Neural cell (in vitro differentiated cells): ENCODE results near the gene CRCP. TPM values are rescaled to one million over a fixed set of nuclear protein-coding genes. Genes with fewer than 3 reads are reported as not detected.

Experiments used
- H2AFZ ChIP-seq: fragments of 200-600, 300-800 bp; sonication (generic), shearing (Covaris generic); 2 replicates; pipeline ENCODE4 v1.6.0; 2014; ENCODE audit warnings: low read depth, mild to moderate bottlenecking, antibody characterized with exemption, low read length, moderate library complexity
- H3F3A ChIP-seq: fragments of 200-600 bp; shearing (Covaris generic); 2 replicates; pipeline ENCODE4 v1.6.1; 2016; ENCODE audit warnings: mild to moderate bottlenecking, moderate library complexity, mixed read lengths, antibody characterized with exemption, low read length; ENCODE audit not compliant: insufficient read depth, poor library complexity, severe bottlenecking
- H3K27ac ChIP-seq: fragments of 200-600, 300-800 bp; sonication (generic), shearing (Covaris generic); 2 replicates; pipeline ENCODE4 v1.5.1; 2014; ENCODE audit warnings: mild to moderate bottlenecking, low read length, moderate library complexity
- H3K27me3 ChIP-seq: fragments of 300-800, 200-600 bp; sonication (generic), shearing (Covaris generic); 2 replicates; pipeline ENCODE4 v1.6.0; 2014; ENCODE audit warnings: mild to moderate bottlenecking, low read depth, low read length, moderate library complexity; ENCODE audit not compliant: insufficient read depth
- H3K36me3 ChIP-seq: fragments of 300-800, 200-600 bp; sonication (generic), shearing (Covaris generic); 2 replicates; pipeline ENCODE4 v1.5.1; 2014; ENCODE audit warnings: mild to moderate bottlenecking, antibody characterized with exemption, low read length, moderate library complexity; ENCODE audit not compliant: insufficient read depth
- H3K4me2 ChIP-seq: fragments of 300-800, 200-600 bp; sonication (generic), shearing (Covaris generic); 2 replicates; pipeline ENCODE4 v1.6.0; 2014; ENCODE audit warnings: mild to moderate bottlenecking, low read length
- H3K4me3 ChIP-seq: fragments of 300-800, 200-600 bp; sonication (generic), shearing (Covaris generic); 2 replicates; pipeline ENCODE4 v1.5.1; 2014; ENCODE audit warnings: mild to moderate bottlenecking, low read length, moderate library complexity
- H3K79me2 ChIP-seq: fragments of 200-600 bp; shearing (Covaris generic); replicated peaks from 2 replicates; pipeline ENCODE4 v1.6.0; 2014; ENCODE audit warnings: mild to moderate bottlenecking, low read length, moderate library complexity; ENCODE audit not compliant: insufficient read depth
- H3K9ac ChIP-seq: fragments of 300-800, 200-600 bp; sonication (generic), shearing (Covaris generic); 2 replicates; pipeline ENCODE4 v1.6.1; 2016; ENCODE audit warnings: mild to moderate bottlenecking, low read length, mixed read lengths
- H3K9me2 ChIP-seq: fragments of 200-600 bp; shearing (Covaris generic); 2 replicates; pipeline ENCODE4 v1.6.1; 2016; ENCODE audit warnings: mild to moderate bottlenecking, low read length, mixed read lengths; ENCODE audit not compliant: insufficient read depth
- H3K9me3 ChIP-seq: fragments of 200-600, 300-800 bp; sonication (generic), shearing (Covaris generic); 2 replicates; pipeline ENCODE4 v1.6.1; 2016; ENCODE audit warnings: mild to moderate bottlenecking, mixed run types, low read length, moderate library complexity, mixed read lengths
- H4K20me1 ChIP-seq: fragments of 200-600 bp; shearing (Covaris generic); 2 replicates; pipeline ENCODE4 v1.6.1; 2016; ENCODE audit warnings: mild to moderate bottlenecking, mixed run types; ENCODE audit not compliant: insufficient read depth
- CTCF ChIP-seq: fragments of 450-650 bp; IDR thresholded peaks from 2 replicates; pipeline ENCODE4 v1.5.1; 2014; ENCODE audit warnings: antibody characterized with exemption, mild to moderate bottlenecking, moderate library complexity; ENCODE audit not compliant: poor library complexity, severe bottlenecking
- EP300 ChIP-seq: fragments of 450-650 bp; conservative IDR thresholded peaks from 2 replicates; pipeline ENCODE4 v1.6.1; 2014; ENCODE audit warnings: antibody characterized with exemption, mild to moderate bottlenecking, moderate library complexity; ENCODE audit not compliant: poor library complexity, severe bottlenecking
- EZH2 ChIP-seq: fragments of 200-600, 300-800 bp; shearing (Covaris generic), sonication (generic); IDR thresholded peaks from 2 replicates; pipeline ENCODE4 v1.6.1; 2014; ENCODE audit warnings: antibody characterized with exemption, low read length, borderline replicate concordance, mild to moderate bottlenecking; ENCODE audit not compliant: insufficient read depth, poor library complexity, severe bottlenecking
- MXI1 ChIP-seq: fragments of 450-650 bp; conservative IDR thresholded peaks from 2 replicates; pipeline ENCODE4 v1.6.1; 2014; ENCODE audit warnings: antibody characterized with exemption, mild to moderate bottlenecking; ENCODE audit not compliant: poor library complexity, severe bottlenecking
- POLR2AphosphoS5 ChIP-seq: IDR thresholded peaks from 2 replicates; pipeline ENCODE4 v1.6.1; 2012
- RAD21 ChIP-seq: fragments of 450-650 bp; conservative IDR thresholded peaks from 2 replicates; pipeline ENCODE4 v1.6.1; 2014; ENCODE audit warnings: antibody characterized with exemption, mild to moderate bottlenecking, moderate library complexity
- REST ChIP-seq: IDR thresholded peaks from 2 replicates; pipeline ENCODE4 v1.6.1; 2012; ENCODE audit warnings: borderline replicate concordance
- SMC3 ChIP-seq: fragments of 450-650 bp; conservative IDR thresholded peaks from 2 replicates; pipeline ENCODE4 v1.6.1; 2014; ENCODE audit warnings: antibody characterized with exemption, mild to moderate bottlenecking, moderate library complexity; ENCODE audit not compliant: poor library complexity
- TAF1 ChIP-seq: IDR thresholded peaks from 2 replicates; pipeline ENCODE4 v1.6.1; 2012; ENCODE audit warnings: low read depth
- polyA plus RNA-seq: library from polyadenylated mRNA; depleted of rRNA; stranded (reverse); fragments of >200 nt; gene quantifications from 2 replicates; pipeline ENCODE4 v1.2.3, GENCODE V29; 2014

The CRCP gene
- polyA plus RNA-seq, 1 donor from 2014 or later = 53.6 TPM

GRCh38 chr7:66182920-66183319 is 68.3 kb downstream of the CRCP start:
- H3K79me2 ChIP-seq = no peaks in the 10 kb centered on the region
- H3K27ac ChIP-seq = no peak overlapping the region
- H3K36me3 ChIP-seq = no peaks in the 10 kb centered on the region
- H3K4me3 ChIP-seq = no peak overlapping the region
- no peaks in the 10 kb centered on the region for H4K20me1 ChIP-seq
- H3K27me3 ChIP-seq = no peaks in the 10 kb centered on the region
- no peak overlapping the region for H2AFZ ChIP-seq
- H3K9ac ChIP-seq = no peak overlapping the region
- no peaks in the 10 kb centered on the region for H3F3A ChIP-seq
- no peaks in the 10 kb centered on the region for H3K9me2 ChIP-seq
- TF ChIP-seq EZH2 = no peak
- TF ChIP-seq SMC3 = no peak
- TF ChIP-seq MXI1 = no peak
- TF ChIP-seq REST = no peak
- no peak for TF ChIP-seq RAD21
- TF ChIP-seq POLR2AphosphoS5 = no peak
- TF ChIP-seq CTCF = no peak
- no peak for TF ChIP-seq EP300
- no peak for TF ChIP-seq TAF1
- no peak overlapping the region for H3K4me2 ChIP-seq
- no peaks in the 10 kb centered on the region for H3K9me3 ChIP-seq

- H3K9me2 ChIP-seq = no peaks in the 10 kb centered on the region
- H3K27me3 ChIP-seq = no peaks in the 10 kb centered on the region
- no peak overlapping the region for H2AFZ ChIP-seq
Observed at GRCh38 chr7:66183700-66184099, 69.1 kb downstream of the CRCP start.

More at GRCh38 chr7:66183700-66184099, 69.1 kb downstream of the CRCP start:
- H3K9ac ChIP-seq = no peak overlapping the region
- no peaks in the 10 kb centered on the region for H3K36me3 ChIP-seq
- H3K4me2 ChIP-seq = no peak overlapping the region
- H3K27ac ChIP-seq = no peak overlapping the region
- H4K20me1 ChIP-seq = no peaks in the 10 kb centered on the region
- no peaks in the 10 kb centered on the region for H3F3A ChIP-seq
- no peaks in the 10 kb centered on the region for H3K9me3 ChIP-seq
- TF ChIP-seq TAF1 = no peak
- no peak for TF ChIP-seq EP300
- TF ChIP-seq REST = no peak
- TF ChIP-seq MXI1 = no peak
- no peak for TF ChIP-seq CTCF
- no peak for TF ChIP-seq EZH2
- no peak for TF ChIP-seq RAD21
- TF ChIP-seq SMC3 = no peak
- TF ChIP-seq POLR2AphosphoS5 = no peak
- no peaks in the 10 kb centered on the region for H3K79me2 ChIP-seq
- H3K4me3 ChIP-seq = no peak overlapping the region
